Ramos (cell line): ENCODE data around the gene UBE2R2.

Source experiments
- in situ Hi-C: fragments of 300-500 bp; cut with MboI; formaldehyde crosslinking; loops from one replicate; pipeline ENCODE4 v1.14.3; 2022; ENCODE audit warnings: low sequenced_read_pairs; ENCODE audit not compliant: unreplicated experiment

Gene UBE2R2

DNA sequence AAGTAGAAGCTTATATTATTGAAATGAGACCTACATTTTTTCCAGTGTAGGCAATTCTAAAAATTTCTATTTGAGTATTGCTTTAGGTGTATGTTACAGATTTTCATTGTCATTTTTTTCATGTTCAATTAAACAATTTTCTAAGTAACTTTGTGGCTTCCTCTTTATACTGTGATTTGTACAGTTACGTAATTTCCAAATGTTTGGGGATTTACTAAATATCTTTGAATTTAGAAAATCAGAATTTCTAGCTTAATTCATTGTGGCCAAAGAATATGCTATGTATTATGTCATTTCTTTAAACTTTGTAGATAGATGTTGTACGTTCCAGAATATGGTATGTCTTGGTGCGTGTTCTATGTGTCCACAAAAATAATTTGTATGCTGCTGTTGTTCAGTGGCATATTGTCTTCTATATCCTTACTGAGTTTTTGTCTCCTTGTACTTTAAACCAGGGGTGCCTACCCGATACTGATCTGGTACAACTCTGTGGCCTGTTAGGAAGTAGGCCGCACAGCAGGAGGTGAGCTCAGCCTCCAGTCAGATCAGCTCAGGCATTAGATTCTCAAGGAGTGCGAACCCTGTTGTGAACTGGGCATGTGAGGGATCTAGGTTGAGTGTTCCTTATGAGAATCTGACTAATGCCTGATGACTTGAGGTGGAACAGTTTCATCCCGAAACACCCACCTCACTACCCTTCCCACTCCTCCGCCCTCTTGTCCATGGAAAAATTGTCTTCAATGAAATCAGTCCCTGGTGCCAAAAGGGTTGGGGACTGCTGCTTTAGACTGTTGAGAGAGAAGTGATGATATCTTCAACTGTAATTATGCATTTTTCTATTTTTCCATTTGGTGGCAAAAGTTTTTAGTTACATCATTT is 63.5 kb downstream of the UBE2R2 start:
- in situ Hi-C loops = no loop called here

DNA sequence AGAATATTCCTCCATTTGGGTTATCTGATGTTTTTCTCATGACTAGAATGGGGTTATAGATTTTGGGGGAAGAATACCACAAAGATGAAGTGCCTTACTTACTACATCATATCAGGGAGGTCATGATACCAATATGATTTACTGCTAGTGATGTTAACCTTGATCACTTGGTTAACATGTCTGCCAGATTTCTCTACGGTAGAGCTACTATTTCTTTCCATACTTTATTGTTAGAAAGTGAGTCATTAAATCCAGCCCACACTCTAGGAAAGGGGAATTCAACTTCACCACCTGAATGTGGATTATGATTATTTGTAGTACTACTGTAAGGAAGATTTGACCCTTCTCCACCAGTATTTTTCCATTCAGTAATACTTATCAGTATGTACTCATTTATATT is 64.7 kb downstream of the UBE2R2 start:
- in situ Hi-C loops = no loop called here

DNA sequence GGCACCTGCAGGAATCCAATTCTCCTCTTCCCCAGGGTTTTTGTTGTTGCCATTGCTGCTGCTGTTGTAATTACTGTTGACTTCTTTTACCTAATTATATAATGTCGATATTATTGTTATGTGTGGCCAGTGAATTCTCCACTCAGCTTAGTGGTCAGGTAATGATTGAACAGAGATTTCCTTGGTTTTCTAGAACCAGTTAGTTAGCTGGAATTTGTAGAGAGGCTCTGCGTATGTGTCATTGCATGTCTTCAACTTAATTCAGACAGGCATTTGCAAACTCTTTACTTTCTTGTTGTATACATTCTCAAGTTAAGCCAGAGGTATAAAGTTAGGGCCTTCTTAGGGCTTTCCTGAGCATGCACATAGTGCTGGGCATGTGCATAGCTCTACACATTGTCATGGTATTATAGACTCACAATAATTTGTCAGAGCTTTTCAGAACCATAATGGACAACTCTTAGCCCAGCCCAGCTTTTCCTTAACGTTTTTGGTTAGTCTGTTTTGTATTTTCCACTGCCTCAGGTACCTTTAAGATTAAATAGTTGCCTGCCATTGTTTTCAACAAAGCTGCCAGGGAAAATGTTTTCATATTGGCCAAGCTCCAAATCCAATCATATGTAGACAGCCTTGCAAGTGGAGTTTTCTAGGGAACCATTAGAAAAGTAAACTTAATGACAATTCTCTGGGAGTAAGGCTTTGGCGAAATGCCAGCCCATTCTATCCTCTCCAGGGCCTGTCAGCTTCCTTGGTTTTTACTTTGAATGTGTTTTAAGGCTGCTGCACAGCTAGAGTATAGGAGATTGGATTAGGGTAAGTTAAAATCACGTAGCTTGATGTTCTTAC is 68.1 kb downstream of the UBE2R2 start:
- in situ Hi-C loops = no loop called here

DNA sequence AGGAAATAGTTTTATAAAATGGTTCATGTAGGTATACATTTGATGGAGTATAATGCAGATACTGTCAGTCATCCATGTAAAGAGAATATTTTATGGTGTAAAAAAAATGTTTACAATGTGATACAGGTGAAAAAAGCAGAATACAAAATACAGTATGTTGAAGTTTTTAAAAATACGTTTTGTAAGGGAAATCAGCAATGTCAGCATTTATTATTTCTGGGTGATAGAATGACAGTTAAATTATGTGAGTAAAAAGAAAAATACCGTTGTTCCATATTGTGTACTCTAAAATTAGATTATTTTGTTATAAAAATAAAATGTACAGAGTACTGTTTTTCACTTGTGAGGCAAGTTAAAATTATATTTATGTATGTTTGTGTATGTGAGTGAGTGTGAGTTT is 69.0 kb downstream of the UBE2R2 start:
- in situ Hi-C loops = no loop called here

DNA sequence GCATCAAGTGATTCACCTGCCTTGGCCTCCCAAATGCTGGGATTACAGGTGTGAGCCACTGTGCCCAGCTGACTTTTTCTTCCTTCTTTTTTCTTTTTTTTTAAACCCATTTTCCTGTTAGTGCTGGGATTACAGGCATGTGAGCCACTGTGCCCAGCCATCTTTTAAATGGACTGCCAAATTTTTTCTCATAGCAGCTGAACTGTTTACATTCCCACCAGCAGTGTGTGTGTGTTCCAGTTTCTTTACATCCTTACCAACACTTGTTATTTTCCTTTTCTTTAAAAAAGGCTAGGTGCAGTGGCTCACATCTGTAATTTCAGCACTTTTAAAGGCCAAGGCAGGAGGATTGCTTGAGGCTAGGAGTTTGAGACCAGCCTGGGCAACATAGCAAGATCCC is 76.9 kb downstream of the UBE2R2 start:
- in situ Hi-C loops = no loop called here

DNA sequence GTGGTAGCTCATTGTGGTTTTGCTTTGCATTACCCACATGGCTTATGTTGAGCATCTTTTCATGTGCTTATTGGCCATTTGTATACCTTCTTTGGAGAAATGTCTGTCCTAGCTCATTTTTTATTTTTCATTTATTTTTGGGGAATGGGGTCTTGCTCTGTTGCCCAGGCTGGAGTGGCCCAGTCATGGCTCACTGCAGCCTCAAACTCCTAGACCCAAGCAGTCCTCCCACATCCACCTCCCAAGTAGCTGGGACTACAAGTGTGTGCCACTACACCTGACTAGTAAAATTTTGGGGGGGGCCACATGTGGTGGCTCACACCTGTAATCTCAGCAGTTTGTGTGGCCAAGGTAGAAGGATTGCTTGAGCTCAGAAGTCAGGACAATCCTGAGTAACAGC is 77.4 kb downstream of the UBE2R2 start:
- in situ Hi-C loops = no loop called here

DNA sequence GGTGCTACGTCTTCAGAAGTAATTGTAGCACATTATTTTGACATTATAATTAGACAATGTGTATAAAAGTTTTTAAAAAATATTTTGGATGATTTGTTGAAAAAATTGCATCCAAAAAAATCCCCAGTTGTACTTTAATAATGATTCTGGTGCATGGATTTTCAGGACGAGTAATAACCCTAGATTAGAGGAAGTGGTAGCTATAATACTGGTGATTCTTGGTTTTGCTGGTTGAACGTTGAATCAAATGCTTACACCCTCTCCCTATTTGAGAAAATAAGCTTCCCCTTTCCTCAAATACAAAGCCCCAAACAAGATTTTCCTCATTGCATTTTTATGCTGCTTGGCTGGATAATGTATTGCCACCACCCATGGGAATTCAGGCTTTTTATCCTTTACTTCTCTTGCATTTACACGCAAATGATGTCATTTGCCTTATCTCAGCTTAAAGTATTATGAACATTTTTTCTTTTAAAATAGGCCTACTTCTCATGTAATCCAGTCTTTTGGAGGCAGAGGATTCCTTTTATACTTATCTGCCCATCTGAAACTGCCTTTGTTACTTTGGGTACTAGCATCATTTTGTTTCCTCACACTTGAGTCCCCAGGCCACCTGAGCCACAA is 86.3 kb downstream of the UBE2R2 start:
- in situ Hi-C loops = no loop called here

DNA sequence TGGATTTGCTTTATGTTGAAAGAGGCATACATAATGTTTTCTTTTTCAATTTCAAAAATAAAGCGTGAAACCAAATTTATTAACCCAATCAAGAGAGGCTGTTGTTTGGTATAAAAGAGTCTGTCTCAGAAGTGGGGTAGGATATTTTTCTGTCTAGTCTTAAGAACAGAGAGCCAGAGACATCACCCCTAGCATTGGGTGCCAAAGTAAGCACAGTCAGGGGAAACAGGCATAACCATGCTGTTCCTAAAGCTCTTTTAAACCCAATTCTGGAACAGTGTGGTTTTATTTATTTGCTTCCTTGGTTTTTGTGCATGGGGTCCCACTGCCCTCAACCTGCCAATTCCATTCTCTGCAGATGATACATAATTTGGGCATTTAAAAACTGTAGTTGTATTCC is 88.2 kb downstream of the UBE2R2 start:
- in situ Hi-C loops = no loop called here

DNA sequence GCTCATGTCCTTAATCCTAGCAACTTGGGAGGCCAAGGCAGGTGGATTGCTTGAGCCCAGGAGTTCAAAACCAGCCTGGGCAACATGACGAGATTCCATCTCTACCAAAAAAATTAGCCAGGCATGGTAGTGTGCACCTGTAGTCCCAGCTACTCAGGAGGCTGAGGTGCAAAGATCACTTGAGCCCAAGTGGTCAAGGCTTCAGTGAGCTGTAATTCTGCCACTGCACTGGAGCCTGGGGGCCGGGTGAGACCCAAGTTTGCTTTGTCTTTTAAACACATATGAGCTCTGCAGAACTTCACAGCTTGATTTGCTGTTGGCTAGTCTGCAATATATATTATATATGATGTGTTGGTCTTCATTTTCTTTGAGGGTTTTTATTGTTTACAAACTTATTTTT is 89.8 kb downstream of the UBE2R2 start:
- in situ Hi-C loops = no loop called here

DNA sequence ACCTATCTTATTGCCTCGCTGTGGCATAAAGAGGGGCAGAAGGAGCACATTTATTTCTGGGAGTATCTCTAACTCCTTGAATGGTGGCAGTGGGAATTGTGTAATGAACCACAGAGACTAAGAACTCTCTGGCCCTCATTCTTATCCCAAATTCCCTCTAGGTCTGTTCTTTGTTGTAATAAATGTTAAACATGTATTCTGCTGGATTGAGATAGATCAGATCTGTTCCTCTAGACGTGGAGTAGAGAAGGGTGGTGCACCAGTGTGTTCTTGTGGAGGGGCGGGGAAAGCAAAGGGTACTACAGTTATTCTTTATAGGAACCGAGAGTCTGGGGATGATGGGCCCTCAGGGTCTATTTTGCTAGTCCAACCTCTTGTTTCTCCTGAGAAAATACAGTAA is 90.4 kb downstream of the UBE2R2 start:
- in situ Hi-C loops = no loop called here

DNA sequence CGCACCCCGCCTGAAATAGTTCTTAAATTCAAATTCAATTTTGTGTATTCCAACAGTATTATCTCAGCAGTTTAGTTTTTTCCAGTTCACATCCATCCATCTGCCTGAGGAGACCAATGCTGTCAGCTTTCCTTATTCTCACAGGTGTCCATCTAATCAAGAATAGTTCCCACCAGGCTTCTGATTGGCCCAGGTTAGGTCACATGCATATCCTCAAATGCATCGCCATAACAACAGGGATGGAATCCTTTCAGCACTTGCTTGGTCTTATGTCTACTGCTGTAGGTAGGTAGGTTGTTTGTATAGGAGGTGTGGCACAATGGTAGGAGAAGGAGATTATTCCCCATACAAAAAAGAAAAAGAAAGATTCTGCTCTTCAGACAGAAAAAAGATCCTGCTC is 91.2 kb downstream of the UBE2R2 start:
- in situ Hi-C loops = no loop called here

DNA sequence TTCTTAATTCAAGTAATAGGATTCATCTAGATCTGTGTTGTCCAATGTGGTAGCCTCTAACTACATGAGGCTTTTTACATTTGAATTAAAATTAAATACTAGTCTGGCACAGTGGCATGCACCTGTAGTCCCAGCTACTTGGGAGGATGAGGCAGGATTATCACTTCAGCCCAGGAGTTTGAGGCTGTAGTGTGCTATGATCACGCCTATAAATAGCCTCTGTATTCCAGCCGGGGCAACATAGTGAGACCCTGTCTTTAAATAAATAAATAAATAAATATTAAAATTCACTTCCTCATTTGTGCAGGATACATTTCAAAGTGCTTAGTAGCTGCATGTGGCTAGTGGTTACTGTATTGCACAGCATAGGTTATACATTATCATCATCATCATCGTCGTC is 91.8 kb downstream of the UBE2R2 start:
- in situ Hi-C loops = no loop called here

DNA sequence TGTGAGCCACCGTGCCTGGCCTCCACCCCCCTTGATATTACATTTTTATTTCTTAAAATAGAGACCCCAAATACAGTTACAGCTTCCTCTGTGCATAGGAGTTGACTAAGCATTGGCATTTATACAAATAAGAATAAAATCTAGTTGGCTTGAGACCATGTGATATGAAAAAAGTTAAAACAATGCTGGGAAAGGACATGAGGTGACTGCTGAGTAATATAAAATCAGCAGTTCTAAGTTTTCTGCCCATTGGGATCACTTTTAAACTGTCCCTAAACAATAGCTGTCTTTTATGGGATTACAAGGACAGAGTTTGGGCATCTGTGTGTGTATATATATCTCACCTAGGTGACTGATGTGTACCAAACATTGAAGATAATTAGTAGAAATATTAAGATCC is 96.6 kb downstream of the UBE2R2 start:
- in situ Hi-C loops = no loop called here

DNA sequence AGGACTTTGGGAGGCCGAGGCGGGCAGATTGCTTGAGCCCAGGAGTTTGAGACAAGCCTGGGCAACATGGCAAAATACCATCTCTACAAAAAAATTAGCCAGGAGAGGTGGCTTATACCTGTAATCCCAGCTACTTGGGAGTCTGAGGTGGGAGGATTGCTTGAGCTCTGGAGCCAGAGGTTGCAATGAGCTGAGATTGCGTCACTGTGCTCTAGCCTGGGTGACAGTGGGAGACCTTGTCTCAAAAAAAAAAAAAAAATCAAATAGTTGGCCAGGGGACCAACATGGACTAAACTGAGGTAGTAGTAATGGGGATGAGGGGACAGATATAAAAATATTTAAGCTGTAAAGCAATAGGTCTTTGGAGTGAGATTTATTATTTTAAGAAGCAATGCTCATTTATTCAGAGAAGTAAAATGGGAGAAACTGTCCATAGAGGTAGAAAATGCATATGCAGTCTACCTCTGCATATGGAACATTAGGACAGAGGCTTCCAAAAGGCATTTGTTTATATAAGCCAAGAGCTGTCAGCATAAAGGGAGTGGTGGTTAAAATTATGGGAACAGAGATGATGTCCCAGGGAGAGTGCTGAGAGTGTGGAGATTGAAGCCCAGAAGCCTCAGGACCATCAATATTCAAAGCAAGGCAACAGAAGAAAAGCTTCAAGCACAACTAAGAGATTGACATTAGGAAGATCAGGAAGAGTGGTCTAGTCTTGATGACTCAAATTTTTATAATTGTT is 98.1 kb downstream of the UBE2R2 start:
- in situ Hi-C loops = no loop called here

DNA sequence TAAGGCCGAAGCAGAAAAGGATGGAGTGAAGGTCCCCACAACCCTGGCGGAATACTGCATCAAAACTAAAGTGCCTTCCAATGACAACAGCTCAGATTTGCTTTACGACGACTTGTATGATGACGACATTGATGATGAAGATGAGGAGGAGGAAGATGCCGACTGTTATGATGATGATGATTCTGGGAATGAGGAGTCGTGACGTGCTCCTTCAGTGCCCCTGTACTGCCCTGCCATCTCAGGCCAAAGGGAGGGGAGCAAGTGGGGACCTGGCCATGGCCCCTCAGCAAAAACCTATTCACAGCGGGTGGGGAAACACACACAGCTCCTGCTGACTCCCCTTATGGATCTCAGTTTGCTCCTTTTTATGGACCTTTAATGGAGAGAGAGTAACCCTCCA is 100.1 kb downstream of the UBE2R2 start:
- in situ Hi-C loops = no loop called here

DNA sequence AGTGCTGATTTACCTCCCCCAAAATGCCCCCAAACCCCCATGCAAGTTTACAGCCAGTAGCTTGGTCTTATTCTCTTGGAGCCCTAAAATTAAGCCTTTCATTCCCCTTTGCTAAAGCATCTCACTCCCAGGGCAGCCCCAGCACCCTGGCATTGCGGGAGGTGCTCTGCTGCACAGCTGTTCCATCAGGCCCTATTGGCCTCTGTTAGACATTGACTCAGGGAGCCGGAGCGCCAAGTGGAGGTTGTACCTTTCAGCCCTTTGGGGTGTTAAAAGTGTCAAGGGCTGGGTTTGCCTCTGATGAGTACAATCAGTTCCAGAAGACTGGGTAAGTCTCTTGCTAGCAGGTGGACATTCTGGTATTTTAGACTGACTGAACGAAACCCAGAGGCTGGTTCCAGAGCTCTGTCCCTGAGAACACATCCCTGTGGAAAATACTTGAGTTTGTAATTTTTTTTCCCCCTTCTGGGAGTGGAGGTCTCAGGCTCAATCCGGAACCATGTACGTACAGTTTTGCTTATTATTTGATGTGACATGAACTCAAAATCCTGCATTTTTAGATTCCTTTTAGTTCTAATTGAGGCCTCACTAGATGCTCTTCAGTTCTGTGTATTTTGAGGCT is 102.4 kb downstream of the UBE2R2 start:
- in situ Hi-C loops = no loop called here

DNA sequence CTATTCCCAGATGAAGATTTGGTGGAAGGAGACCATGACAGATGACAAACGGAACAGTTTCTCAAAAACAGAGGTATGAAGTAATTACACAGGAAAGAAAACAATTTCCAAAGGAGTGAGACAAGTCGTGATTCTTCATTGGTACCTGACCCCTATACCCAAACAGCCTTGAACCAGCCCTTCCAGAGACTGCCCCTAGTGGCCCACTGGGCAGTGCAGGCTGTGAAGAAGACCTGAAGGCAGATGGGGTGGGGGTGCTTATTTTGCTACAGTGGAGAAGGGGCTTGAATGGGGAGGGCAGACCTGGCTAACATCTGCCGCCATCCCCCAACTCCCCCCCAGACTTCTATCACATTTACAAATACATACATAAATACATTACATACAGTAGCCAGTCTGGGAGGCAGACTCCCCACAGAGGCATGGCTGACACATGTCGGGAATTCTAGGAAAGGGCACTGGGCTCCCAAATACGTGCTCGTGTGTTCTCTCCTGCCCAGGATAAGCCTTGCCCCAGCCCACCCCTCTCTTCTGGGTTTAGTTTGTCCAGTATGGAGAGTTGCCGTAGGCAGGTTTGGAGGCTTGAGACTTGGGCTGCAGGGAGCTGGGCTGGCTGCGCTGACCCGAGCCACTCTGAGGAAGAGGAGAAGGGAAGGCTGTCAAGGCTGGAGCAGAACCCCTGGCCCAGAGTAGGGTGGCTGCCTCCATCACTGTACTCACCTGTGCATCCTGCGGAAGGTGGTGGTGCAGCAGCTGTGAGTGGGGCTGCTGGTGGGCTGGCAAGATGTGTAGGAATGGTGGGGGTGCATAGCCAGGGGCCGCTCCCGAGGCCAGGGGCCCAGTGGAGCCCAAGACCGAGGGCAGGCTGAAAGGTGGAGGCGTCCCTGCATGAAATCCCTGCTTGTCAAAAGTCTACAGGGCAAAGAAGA is 105.3 kb downstream of the UBE2R2 start:
- in situ Hi-C loops = no loop called here

DNA sequence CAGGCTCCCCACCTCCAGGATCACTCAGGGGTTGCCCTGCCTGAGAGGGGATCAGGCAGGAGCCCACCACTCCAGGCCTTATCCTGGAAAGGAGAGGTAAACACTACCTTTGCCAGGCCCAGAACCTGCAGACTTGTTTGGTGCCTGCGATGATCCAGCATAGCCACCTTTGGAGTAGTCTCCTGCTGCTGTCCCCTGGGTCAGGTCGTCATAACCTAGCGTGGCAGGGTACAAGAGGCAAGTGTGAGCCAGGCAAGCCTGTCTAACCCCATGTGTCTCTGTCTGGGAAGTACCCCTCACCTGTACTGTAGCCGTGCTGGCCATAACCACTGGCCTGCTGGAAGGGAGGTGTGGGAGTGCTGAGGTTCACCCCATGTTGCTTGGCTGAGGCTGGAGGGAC is 106.1 kb downstream of the UBE2R2 start:
- in situ Hi-C loops = no loop called here
